NCI-H524 (cell line): ENCODE results near the gene PCYT2.
"Not testable (repeated sequence)": the region's sequence is repeated elsewhere in the genome, so short reads cannot be mapped to it uniquely, and the experiment has no call there.

Experiments used
- DNase-seq, 2 experiments: peaks; one replicate each; lab custom pipeline; 2025; lab: John Stamatoyannopoulos, UW

The PCYT2 gene

GRCh38 chr17:81911277-81911961, at the start of gene PCYT2:
Gene PCYT2 (minus strand): TSS chr17:81911399. CDS start chr17:81911355, 44 bp downstream.
- peak; percentile 89 to 94 for DNase-seq

- DNase-seq = peak in 1 of 2 experiments; percentile 53
These were observed 49.1 kb upstream of the PCYT2 start for GRCh38 chr17:81960130-81960958.

- peak; percentile 59 to 87 for DNase-seq
These were observed 48.3 kb upstream of the PCYT2 start for GRCh38 chr17:81959362-81960129.

DNA sequence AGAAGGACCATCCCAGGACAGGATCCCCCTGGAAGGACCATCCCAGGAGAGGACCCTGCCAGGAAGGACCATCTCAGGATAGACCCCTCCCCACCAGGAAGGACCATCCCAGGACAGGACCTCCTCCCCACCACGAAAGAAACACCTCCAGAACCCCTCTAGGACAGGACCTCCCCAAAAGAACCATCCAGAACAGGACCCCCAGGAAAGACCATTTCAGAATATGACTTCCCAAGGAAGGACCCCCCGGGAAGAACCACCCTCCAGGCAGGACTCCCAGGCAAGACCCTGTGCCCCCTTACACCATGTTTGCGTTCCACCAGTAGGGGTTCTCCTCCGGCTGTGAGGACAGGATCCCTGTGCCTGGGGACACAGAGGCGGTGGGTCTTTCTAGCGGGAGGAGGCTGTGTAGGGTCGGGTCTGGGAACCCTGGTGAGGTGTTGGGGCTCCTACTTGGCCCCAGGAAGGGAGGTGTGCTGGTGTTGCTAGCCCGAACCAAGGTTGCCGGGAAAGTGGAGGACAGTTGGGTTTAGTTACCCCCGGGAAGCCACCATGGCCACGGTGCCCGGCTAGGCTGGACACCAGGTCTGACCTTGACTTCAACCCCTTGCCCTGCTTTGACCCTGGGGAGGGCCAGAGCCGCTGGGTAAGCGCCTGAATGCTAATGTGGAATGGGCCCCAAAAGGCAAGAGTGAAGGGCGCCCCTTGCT, 47.6 kb upstream of the PCYT2 start:
- DNase-seq = peak in 1 of 2 experiments; percentile 41

DNA sequence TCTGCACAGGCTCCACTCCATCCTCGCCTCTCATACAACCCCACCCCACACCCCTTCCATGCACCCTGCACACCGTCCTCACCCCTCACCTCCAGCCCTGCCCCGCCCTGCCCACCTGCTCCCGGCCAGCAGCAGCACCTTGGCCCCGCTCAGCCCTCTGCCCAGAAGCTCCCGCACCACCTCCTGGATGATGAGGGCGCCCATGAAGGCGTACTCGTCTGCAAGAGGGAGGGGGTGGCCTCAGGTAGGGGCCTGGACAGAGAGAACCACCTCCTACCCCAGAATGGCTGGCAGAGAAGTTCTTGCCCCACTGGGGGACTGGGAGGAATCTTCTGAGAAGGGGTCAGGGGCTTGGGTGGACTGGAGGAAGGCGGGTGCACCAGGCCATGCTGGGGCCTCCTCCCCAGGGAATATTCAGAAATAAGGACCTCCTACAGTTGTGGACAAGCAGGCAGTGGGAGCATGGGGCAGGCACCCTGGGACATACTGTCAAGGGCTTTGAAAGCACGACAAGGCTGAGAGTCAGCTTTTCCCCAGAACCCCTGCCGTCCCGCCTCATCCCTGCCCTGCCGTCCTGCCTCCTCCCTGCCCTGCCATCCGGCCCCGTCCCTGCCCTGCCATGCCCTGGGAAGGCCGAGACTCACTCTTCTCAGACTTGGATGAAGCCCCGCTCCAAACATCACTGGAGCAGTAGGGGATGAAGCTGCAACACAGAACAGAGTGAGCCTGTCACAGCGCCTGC, 46.7 kb upstream of the PCYT2 start:
- no peak for DNase-seq

DNA sequence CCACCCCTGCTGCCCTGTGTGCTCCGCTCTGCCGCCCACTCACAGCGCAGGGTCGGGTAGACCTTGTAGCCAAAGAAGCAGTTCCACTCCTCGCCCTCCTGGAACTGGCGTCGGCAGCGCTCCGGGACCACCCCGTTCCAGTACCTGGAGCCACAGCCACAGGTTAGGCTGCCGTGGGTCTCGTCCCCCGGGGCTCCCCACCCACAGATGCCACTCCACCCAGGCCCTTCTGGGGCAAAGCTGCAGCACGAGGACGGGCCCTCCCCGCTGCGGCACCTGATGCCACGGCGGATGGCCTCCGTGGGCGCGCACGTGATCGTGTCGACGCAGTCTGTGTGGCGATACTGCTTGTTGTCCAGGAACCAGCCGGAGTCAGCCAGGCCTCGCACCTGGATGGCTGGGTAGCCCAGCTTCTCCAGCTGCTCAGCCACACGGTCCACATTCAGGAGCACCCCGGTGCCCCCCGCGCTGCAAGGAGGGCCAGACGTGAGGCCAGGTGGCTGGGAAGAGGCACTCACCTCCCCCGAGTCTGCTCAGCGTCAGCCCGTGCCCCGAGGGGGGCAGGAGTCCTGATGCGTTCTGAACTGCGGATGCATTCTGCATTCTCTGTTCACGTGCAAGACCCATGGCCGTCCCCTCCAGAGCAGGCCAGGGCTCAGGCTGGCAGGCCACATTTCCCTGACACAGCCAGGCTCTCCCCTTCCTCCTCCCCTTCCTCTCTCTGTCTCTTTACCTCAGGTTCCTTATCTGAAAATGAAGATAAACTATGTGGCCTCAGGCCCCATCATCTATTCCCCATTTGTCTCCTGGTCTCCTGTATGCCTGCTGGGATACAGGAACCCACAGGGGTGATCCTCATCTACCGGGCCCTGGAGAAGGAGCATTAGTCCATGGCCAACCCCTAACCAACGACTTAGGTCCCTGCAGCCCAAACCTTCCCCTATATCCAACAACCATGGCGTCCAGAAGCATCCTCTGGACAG, 45.7 kb upstream of the PCYT2 start:
- DNase-seq = no peak

- DNase-seq = no peak
These were observed 44.8 kb upstream of the PCYT2 start for GRCh38 chr17:81955756-81956544.

DNA sequence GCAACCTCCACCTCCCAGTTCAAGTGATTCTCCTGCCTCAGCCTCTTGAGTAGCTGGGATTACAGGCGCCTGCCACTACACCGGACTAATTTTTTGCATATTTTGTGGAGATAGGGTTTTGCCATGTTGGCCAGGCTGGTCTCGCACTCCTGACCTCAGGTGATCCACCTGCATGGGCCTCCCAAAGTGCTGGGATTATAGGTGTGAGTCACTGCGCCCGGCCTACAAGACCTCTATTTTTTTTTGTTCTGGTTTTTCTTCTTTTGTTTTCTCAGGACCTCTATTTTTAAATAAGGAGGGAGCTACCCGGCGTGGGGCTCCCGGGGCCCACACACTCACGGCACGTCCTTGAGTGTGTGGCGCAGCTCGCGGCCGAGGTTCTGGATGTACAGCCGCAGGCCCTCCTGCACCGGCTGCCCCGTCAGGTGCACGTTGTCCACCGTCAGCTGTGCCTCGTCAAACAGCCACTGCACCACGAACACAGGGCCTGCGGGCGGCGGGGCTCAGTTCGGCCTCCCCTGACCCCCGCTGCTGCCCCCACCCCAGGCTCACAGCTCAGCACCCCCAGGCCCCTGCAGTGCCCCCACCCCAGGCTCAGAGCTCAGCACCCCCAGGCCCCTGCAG, 44.0 kb upstream of the PCYT2 start:
- no peak for DNase-seq

GRCh38 chr17:81954131-81955057, 43.2 kb upstream of the PCYT2 start:
- DNase-seq = no peak

DNA sequence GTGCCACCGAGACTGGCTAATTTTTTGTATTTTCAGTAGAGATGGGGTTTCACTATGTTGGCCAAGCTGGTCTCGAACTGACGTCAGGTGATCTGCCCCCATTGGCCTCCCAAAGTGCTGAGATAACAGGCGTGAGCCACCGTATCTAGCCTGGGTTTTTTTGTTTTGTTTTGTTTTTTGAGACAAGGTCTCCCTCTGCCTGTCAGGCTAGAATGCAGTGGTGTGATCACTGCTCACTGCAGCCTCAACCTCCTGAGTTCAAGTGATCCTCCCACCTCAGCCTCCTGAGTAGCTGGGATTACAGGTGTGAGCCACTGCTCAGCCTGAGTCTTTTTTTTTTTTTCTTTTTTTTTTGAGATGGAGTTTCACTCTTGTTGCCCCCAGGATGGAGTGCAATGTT, 42.2 kb upstream of the PCYT2 start:
- not testable (repeated sequence) for DNase-seq

DNA sequence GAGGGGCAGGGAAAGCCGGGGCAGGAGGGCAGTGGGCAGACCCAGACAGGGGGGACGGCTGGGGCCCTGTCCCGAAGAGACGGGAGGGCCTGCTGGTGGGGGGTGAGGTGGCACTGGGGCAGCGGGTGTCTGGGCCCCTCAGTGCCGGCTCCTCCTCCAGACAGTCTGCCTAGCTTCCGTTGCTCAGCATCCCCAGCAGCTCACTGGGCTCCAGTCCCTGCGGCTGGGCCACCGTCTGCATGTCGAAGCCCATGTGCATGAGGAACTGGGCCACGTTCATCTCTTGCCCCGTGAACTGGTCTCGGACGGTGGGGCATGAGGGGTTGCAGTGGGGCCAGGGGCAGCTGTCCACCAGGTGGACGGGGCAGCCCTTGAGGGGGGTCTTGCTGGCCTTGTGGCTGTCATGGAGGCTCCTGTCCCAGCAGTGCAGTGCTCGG, 41.6 kb upstream of the PCYT2 start:
- no peak for DNase-seq

DNA sequence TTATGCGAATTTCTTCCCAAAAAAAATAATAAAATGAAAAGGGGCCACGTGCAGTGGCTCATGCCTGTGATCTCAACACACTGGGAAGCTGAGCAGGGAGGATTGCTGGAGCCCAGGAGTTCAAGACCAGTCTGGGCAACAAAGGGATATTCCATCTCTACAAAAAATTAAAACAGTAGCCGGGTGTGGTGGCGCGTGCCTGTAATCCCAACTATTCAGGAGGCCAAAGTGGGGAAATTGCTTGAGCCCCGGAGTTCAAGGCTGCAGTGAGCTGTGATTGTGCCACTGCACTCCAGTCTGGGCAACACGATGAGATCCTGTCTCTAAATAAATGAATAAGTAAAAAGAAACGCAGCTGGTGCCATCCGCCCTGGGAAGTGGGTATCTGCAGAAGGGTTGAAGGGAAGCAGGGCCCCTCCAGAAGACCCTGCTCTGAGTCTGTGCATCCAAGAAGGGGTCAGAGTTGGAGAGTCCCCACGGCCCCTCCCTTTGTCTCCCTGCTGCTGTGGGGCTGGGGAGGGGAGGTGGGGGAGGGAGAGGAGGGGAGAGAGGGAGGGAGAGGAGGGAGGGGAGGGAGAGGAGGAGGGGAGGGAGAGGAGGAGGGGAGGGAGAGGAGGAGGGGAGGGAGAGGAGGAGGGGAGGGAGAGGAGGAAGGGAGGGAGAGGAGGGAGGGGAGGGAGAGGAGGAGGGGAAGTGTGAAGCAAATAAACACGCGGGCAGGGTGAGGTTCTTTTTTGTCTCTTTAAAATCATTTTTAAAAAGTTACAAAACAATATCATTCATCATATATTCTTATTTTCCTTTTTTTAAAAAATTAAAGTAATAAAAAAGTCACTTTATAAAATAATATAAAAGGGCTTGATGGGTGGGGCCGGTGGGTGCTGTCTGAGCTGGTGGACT, 40.8 kb upstream of the PCYT2 start:
- no peak for DNase-seq

GRCh38 chr17:81950501-81950900, 39.3 kb upstream of the PCYT2 start:
- DNase-seq = no peak

- DNase-seq = no peak
These were observed 37.6 kb upstream of the PCYT2 start for GRCh38 chr17:81948635-81949378.

GRCh38 chr17:81947189-81947588, 36.0 kb upstream of the PCYT2 start, which contains the start of gene MYADML2:
Gene MYADML2 (minus strand): TSS chr17:81947233. CDS start chr17:81941741, 5,492 bp downstream.
- DNase-seq = no peak

DNA sequence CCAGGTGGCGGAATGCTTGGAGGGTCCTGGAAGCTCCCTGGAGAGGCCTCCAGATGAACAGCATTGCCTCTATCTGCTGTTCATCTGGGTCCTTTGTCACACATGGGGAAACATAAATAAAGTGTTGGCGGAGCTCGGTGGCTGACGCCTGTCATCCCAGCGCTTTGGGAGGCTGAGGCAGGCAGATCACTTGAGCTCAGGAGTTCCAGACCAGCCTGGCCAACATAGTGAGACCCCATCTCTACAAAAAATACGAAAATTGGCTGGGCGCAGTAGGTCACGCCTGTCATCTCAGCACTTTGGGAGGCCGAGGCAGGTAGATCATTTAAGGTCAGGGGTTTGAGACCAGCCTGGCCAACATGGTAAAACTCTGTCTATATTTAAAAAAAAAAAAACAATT, 33.7 kb upstream of the PCYT2 start:
- no peak for DNase-seq
